Pancreas (tissue), 10 donors: Measurements from ENCODE around the gene TRAF3. TPM values are rescaled to one million over a fixed set of nuclear protein-coding genes. Genes with fewer than 3 reads are reported as not detected.

Experiments
- ATAC-seq, 4 donors: fragments of 200-7000 bp; cut with Tn5 transposase; one replicate each; pipeline versions ENCODE4 v1.8.0 to v1.9.1; 2020; ENCODE audit warnings: mild to moderate bottlenecking in 4 of 4, moderate library complexity in 4 of 4
- DNase-seq, 6 donors: peaks; one replicate each; pipeline ENCODE4 v3.0.0-alpha.2; 2020
- FAIRE-seq: peaks from 2 replicates; lab custom pipeline; 2012; peaks lifted over from hg19 to GRCh38; lab: Jason Lieb, UNC
- H3K27ac ChIP-seq, 4 donors: fragments of 200-600 bp; sonication (generic); 1 replicate in 3 of 4; 2 replicates in 1 of 4; pipeline versions ENCODE4 v1.5.0 to v1.8.0; 2020
- H3K27me3 ChIP-seq, 4 donors: fragments of 200-600 bp; one replicate each; pipeline ENCODE4 v1.8.0; 2021
- H3K36me3 ChIP-seq, 3 donors: fragments of 200-600 bp; sonication (generic) in 1 of 3; one replicate each; pipeline versions ENCODE4 v1.5.0 to v1.8.0; 2020 to 2021
- H3K4me1 ChIP-seq, 3 donors: fragments of 200-600 bp; one replicate each; pipeline ENCODE4 v1.8.0; 2021
- H3K4me3 ChIP-seq, 4 donors: fragments of 200-600 bp; sonication (generic) in 2 of 4; one replicate each; pipeline versions ENCODE4 v1.5.0 to v1.8.0; 2020 to 2021
- H3K9me3 ChIP-seq, 4 donors: fragments of 200-600 bp; one replicate each; pipeline ENCODE4 v1.8.0; 2021
- WGBS, 2 donors: extraction: QIAGEN DNeasy Blood & Tissue Kit; methylation state at CpG; one replicate each; pipeline ENCODE4 v1.1.7; 2013; 5-methylcytosine and 5-hydroxymethylcytosine counted together
- intact Hi-C, 3 donors: fragments of 100-400 bp; cut with DNase I; formaldehyde crosslinking; loops; one replicate each; pipeline versions ENCODE4 v1.11.1 to v1.14.2; 2022
- polyA plus RNA-seq, 2 donors: library from polyadenylated mRNA; stranded (reverse); fragments of 200-250 nt; gene quantifications; one replicate each; pipeline ENCODE4 v1.2.3, GENCODE V29; 2013
- total RNA-seq, 6 donors: library from RNA; stranded (reverse); fragmentation: NEBNext Ultra II Directional in 4 of 6; extraction: Animal tissue kit (Norgen Biotek cat#: 25700) in 4 of 6; gene quantifications; one replicate each; pipeline versions ENCODE4 v1.2.1 to v1.2.4, GENCODE V29; 2021 to 2023
- TF ChIP-seq, protein P1 (sequence below), 4 donors: fragments of 200-600 bp; sonication (generic) in 3 of 4; IDR thresholded peaks; one replicate each; pipeline versions ENCODE4 v1.5.0 to v1.8.0; 2021; ENCODE audit warnings: antibody characterized with exemption in 4 of 4
- donor health status: healthy with polysubstance abuse.
- donor health status: DM: no; HTN: no; CAD: no; lungs with moderate emphysema.
- donor health status: DM: no; HTN: no; CAD: no.
- donor health status: control.
- donor health status: control.
- donor health status: Bipolar disorder and iron deficiency.
- donor health status: DM: yes; HTN: yes; CAD: no.
- donor health status: DM: no; HTN: no; CAD: no.
- donor health status: DM: no; HTN: no; CAD: no.
- donor health status: DM: yes; HTN: yes; CAD: no.

TRAF3 gene
- total and polyA plus RNA-seq, 8 donors = 3.6 to 14.7 (median 6.1) TPM

DNA sequence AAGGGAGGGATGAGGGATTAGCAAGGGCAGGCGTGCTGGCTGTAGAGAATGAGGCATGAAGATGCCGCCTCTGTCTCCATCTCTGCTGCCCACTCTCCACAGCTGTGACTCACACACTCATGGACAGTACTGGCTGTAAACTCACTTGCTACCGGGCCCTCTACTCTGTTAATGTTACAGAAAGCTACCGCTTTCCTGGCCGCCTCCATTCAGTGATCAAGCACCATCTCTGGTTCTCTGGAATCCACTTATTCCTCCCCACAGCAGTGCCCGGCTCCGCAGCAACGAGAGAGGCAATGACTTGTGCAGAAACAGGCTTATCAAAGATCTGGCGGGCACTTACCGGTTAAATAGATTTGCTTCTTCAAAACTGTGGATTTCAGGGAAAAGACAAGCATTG is 180.0 kb downstream of the TRAF3 start:
- ATAC-seq (peak in 2 of 4 donors; percentile 33 to 34), DNase-seq (peak in 1 of 6 donors; percentile 7), FAIRE-seq (no peak)
- Histone ChIP-seq H3K27me3 (no peaks in the 10 kb centered on the region), H3K9me3 (no peaks in the 10 kb centered on the region), H3K4me3 (no peak overlapping the region), H3K36me3 (peaks cover 0 to 70% (median 22%) of the 10 kb centered on the region in 3 donors), H3K27ac (no peak overlapping the region), H3K4me1 (no peaks in the 10 kb centered on the region)
- TF ChIP-seq, protein P1, sequence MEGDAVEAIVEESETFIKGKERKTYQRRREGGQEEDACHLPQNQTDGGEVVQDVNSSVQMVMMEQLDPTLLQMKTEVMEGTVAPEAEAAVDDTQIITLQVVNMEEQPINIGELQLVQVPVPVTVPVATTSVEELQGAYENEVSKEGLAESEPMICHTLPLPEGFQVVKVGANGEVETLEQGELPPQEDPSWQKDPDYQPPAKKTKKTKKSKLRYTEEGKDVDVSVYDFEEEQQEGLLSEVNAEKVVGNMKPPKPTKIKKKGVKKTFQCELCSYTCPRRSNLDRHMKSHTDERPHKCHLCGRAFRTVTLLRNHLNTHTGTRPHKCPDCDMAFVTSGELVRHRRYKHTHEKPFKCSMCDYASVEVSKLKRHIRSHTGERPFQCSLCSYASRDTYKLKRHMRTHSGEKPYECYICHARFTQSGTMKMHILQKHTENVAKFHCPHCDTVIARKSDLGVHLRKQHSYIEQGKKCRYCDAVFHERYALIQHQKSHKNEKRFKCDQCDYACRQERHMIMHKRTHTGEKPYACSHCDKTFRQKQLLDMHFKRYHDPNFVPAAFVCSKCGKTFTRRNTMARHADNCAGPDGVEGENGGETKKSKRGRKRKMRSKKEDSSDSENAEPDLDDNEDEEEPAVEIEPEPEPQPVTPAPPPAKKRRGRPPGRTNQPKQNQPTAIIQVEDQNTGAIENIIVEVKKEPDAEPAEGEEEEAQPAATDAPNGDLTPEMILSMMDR (IDR thresholded peaks at IDR 0.05) = no peak
- intact Hi-C loops = no loop called here
- 67 to 72% methylated on average over 10 of the region's 10 CpGs for WGBS, 2 donors

DNA sequence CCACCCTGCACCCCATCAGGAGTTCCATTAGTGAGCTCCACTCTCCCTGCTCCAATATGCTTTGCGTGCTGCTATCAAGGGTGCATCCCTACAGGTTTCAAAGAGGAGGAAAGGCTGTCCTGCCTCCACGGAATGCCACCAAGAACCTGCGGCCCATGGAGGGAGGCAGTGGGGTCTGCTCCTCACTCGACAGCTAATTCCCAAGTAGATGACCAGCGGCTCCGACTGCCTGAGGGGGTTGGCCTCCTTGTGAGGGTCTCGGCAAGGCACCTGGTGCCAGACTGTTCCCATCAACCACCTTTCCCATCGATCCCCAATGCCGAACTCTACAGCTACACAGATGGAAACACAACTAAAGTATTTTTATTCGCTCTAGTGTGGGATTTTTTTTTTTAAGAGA is 181.2 kb downstream of the TRAF3 start:
- no peaks in the 10 kb centered on the region for H3K9me3 ChIP-seq
- no peak for FAIRE-seq
- no peak overlapping the region for H3K27ac ChIP-seq
- TF ChIP-seq, protein P1 (IDR thresholded peaks at IDR 0.05) = no peak
- no peaks in the 10 kb centered on the region for H3K4me1 ChIP-seq
- no peak for ATAC-seq
- H3K27me3 ChIP-seq = no peaks in the 10 kb centered on the region
- H3K36me3 ChIP-seq = peaks cover 0 to 68% (median 20%) of the 10 kb centered on the region in 3 donors
- no peak overlapping the region for H3K4me3 ChIP-seq
- intact Hi-C loops = no loop called here
- 95% methylated on average over 10 of the region's 10 CpGs for whole genome bisulfite sequencing, 2 donors
- DNase-seq = no peak

Other genes with a start within 250 kb of the TRAF3 start
- gene RCOR1, start 184.8 kb upstream of the TRAF3 start, total RNA-seq = 10 to 100 TPM in 1 of 6 donors, 1 to 10 TPM in 5; 4.4 to 13.5 (median 6.8) TPM
- gene RCOR1, start 184.8 kb upstream of the TRAF3 start, polyA plus RNA-seq = 1 to 10 TPM; 2.8 to 7.2 TPM
- 1 to 10 TPM; 1.0 to 1.5 (median 1.5) TPM for gene AMN, start 145.2 kb downstream of the TRAF3 start, total RNA-seq
- gene AMN, start 145.2 kb downstream of the TRAF3 start, polyA plus RNA-seq = 1 to 10 TPM; 3.5 to 4.3 TPM